Spleen (tissue), 11 donors: Measurements from ENCODE around the gene SNX33. TPM values are rescaled to one million over a fixed set of nuclear protein-coding genes. Genes with fewer than 3 reads are reported as not detected.
"Not testable (repeated sequence)": the region's sequence is repeated elsewhere in the genome, so short reads cannot be mapped to it uniquely, and the experiment has no call there.

Source experiments
- DNase-seq: peaks from one replicate; pipeline ENCODE4 v3.0.0-alpha.2; 2020
- H3K27ac ChIP-seq, 8 donors: fragments of 200-600 bp; sonication (generic) in 7 of 8; 1 replicate in 4 of 8; 2 replicates in 4 of 8; pipeline versions ENCODE4 v1.5.0 to v1.8.0; 2016 to 2021; ENCODE audit warnings: inconsistent platforms in 4 of 8, mild to moderate bottlenecking in 4 of 8, moderate library complexity in 1 of 8
- H3K27me3 ChIP-seq, 7 donors: fragments of 200-600 bp; sonication (generic) in 6 of 7; replicated peaks in 1 of 7; 1 replicate in 4 of 7; 2 replicates in 3 of 7; pipeline versions ENCODE4 v1.5.0 to v1.8.0; 2016 to 2021; ENCODE audit warnings: inconsistent platforms in 3 of 7, mild to moderate bottlenecking in 1 of 7
- H3K36me3 ChIP-seq, 6 donors: fragments of 200-600 bp; sonication (generic) in 5 of 6; 1 replicate in 4 of 6; 2 replicates in 2 of 6; pipeline versions ENCODE4 v1.5.0 to v1.8.0; 2016 to 2021; ENCODE audit warnings: inconsistent platforms in 2 of 6
- H3K4me1 ChIP-seq, 6 donors: fragments of 200-600 bp; sonication (generic) in 5 of 6; 1 replicate in 3 of 6; 2 replicates in 3 of 6; pipeline versions ENCODE4 v1.5.0 to v1.8.0; 2016 to 2021; ENCODE audit warnings: inconsistent platforms in 3 of 6
- H3K4me3 ChIP-seq, 8 donors: fragments of 200-600 bp; sonication (generic) in 7 of 8; 1 replicate in 4 of 8; 2 replicates in 4 of 8; pipeline versions ENCODE4 v1.5.0 to v1.8.0; 2016 to 2021; ENCODE audit warnings: inconsistent platforms in 4 of 8, mild to moderate bottlenecking in 4 of 8, moderate library complexity in 2 of 8
- H3K9me3 ChIP-seq, 8 donors: fragments of 200-600 bp; sonication (generic) in 7 of 8; 1 replicate in 4 of 8; 2 replicates in 4 of 8; pipeline versions ENCODE4 v1.5.0 to v1.8.0; 2016 to 2021; ENCODE audit warnings: inconsistent platforms in 4 of 8
- POLR2A ChIP-seq, 3 donors: fragments of 450-650 bp; IDR thresholded peaks; one replicate each; pipeline ENCODE4 v1.5.1; 2017; ENCODE audit warnings: antibody characterized with exemption in 3 of 3, mild to moderate bottlenecking in 1 of 3
- POLR2AphosphoS5 ChIP-seq, 3 donors: sonication (generic); formaldehyde crosslinking; IDR thresholded peaks; one replicate each; pipeline ENCODE4 v1.5.1; 2017; ENCODE audit warnings: antibody characterized with exemption in 3 of 3
- WGBS, 5 donors: extraction: QIAGEN DNeasy Blood & Tissue Kit in 3 of 5; methylation state at CpG; one replicate each; pipeline versions ENCODE4 v1.1.5 to v1.1.7; 2013 to 2018; 5-methylcytosine and 5-hydroxymethylcytosine counted together
- intact Hi-C: fragments of 100-400 bp; cut with DNase I; formaldehyde crosslinking; loops from one replicate; pipeline ENCODE4 v1.15.0; 2023; ENCODE audit warnings: low total_unique reads
- polyA plus RNA-seq, 3 donors: library from polyadenylated mRNA; stranded (reverse); fragments of 200-250 nt; gene quantifications; one replicate each; pipeline ENCODE4 v1.2.1, GENCODE V29; 2013
- total RNA-seq, 7 donors: library from RNA; depleted of rRNA in 3 of 7; stranded (reverse); fragments of >200 nt in 3 of 7; fragmentation: NEBNext Ultra II Directional in 4 of 7; extraction: Animal tissue kit (Norgen Biotek cat#: 25700) in 4 of 7; gene quantifications; one replicate each; pipeline versions ENCODE4 v1.1.0 to v1.2.1, GENCODE V29; 2016 to 2021
- TF ChIP-seq, protein P1 (sequence below), 11 experiments: fragments of 200-600 bp in 7 of 11; fragments of 450-650 bp in 4 of 11; sonication (generic) in 4 of 11; IDR thresholded peaks in 8 of 11; conservative IDR thresholded peaks in 3 of 11; 1 replicate in 7 of 11; 2 replicates in 4 of 11; pipeline versions ENCODE4 v1.4.0 to v1.8.0; 2016 to 2021; ENCODE audit warnings: antibody characterized with exemption in 11 of 11, inconsistent platforms in 4 of 11, mild to moderate bottlenecking in 1 of 11
- donor health status: healthy with polysubstance abuse.
- donor health status: DM: no; HTN: no; CAD: no; lungs with moderate emphysema.
- donor health status: DM: no; HTN: no; CAD: no.
- donor health status: Bipolar disorder and iron deficiency.
- donor health status: healthy.
- donor health status: DM: no; HTN: no; CAD: no.
- donor health status: DM: yes; HTN: yes; CAD: no.

SNX33 gene
- total and polyA plus RNA-seq, 10 donors: 4.3 to 22.8 (median 16.5) TPM

GRCh38 chr15:75625542-75626347 lies 22.0 kb upstream of the SNX33 start, which contains the start of gene SNUPN:
TSS of gene SNUPN (minus strand) at chr15:75625725. CDS start at chr15:75621051, 4,674 bp downstream.
- WGBS, 5 donors: 1 to 2% (median 1%) methylated on average over 31 to 47 of the region's 47 CpGs
- Histone ChIP-seq H3K36me3 (peaks cover 0 to 2% (median 0%) of the 10 kb centered on the region in 6 donors), H3K9me3 (no peaks in the 10 kb centered on the region), H3K27me3 (no peaks in the 10 kb centered on the region), H3K4me1 (peaks cover 1 to 61% (median 25%) of the 10 kb centered on the region in 6 donors), H3K27ac (peak within 1 kb of the TSS; percentile 92 to 97 (median 96)), H3K4me3 (peak within 1 kb of the TSS; percentile 74 to 98 (median 90))
- peak; percentile 98 for DNase-seq
- TF ChIP-seq, protein P1, sequence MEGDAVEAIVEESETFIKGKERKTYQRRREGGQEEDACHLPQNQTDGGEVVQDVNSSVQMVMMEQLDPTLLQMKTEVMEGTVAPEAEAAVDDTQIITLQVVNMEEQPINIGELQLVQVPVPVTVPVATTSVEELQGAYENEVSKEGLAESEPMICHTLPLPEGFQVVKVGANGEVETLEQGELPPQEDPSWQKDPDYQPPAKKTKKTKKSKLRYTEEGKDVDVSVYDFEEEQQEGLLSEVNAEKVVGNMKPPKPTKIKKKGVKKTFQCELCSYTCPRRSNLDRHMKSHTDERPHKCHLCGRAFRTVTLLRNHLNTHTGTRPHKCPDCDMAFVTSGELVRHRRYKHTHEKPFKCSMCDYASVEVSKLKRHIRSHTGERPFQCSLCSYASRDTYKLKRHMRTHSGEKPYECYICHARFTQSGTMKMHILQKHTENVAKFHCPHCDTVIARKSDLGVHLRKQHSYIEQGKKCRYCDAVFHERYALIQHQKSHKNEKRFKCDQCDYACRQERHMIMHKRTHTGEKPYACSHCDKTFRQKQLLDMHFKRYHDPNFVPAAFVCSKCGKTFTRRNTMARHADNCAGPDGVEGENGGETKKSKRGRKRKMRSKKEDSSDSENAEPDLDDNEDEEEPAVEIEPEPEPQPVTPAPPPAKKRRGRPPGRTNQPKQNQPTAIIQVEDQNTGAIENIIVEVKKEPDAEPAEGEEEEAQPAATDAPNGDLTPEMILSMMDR (IDR thresholded peaks at IDR 0.05 in 8 of 11, conservative IDR thresholded peaks at IDR 0.05 in 3 of 11): peak in 1 of 11 experiments; percentile 25
- TF ChIP-seq POLR2A (IDR thresholded peaks at IDR 0.05) (peak in 2 of 3 donors; percentile 33 to 40), POLR2AphosphoS5 (IDR thresholded peaks at IDR 0.05) (peak; percentile 91 to 92 (median 91))
- intact Hi-C loops: loop anchor here (10.0 kb wide), 1 partner anchor 251 kb away; no protein-coding TSS in a partner anchor

- H3K36me3 ChIP-seq: peaks cover 0 to 6% (median 0%) of the 10 kb centered on the region in 6 donors
- H3K4me1 ChIP-seq: peaks cover under 1 to 23% (median 12%) of the 10 kb centered on the region in 6 donors
- intact Hi-C loops: no loop called here
- H3K27ac ChIP-seq: no peak overlapping the region
- DNase-seq: peak; percentile 7
- H3K4me3 ChIP-seq: no peak overlapping the region
- H3K27me3 ChIP-seq: no peaks in the 10 kb centered on the region
- TF ChIP-seq POLR2AphosphoS5 (IDR thresholded peaks at IDR 0.05) (no peak), POLR2A (IDR thresholded peaks at IDR 0.05) (no peak)
- TF ChIP-seq, protein P1 (IDR thresholded peaks at IDR 0.05 in 8 of 11, conservative IDR thresholded peaks at IDR 0.05 in 3 of 11): no peak
- no peaks in the 10 kb centered on the region for H3K9me3 ChIP-seq
These were observed 15.8 kb upstream of the SNX33 start for GRCh38 chr15:75631935-75632334.

DNA sequence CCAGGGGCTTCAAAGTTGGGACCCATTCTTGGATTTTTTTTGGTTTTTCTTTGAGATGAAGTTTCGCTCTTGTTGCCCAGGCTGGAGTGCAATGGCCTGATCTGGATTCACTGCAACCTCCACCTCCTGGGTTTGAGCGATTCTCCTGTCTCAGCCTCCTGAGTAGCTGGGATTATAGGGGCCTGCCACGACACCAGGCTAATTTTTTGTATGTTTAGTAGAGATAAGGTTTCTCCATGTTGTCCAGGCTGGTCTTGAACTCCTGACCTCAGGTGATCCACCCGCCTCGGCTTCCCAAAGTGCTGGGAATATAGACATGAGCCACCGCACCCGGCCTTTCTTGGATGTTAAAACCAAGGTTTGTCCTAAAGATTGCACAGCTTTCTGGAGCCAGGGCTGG lies 13.8 kb upstream of the SNX33 start:
- intact Hi-C loops, H3K27ac ChIP-seq, H3K4me3 ChIP-seq, H3K27me3 ChIP-seq, H3K9me3 ChIP-seq: not testable (repeated sequence)
- WGBS, 5 donors: 91 to 96% (median 93%) methylated on average over 7 of the region's 7 CpGs
- peaks cover 20 to 36% (median 32%) of the 10 kb centered on the region in 6 donors for H3K4me1 ChIP-seq
- peak; percentile 27 for DNase-seq
- peaks cover 0 to 13% (median 0%) of the 10 kb centered on the region in 6 donors for H3K36me3 ChIP-seq

GRCh38 chr15:75636026-75636425 lies 11.7 kb upstream of the SNX33 start:
- 80 to 92% (median 85%) methylated on average over 6 of the region's 6 CpGs for WGBS, 5 donors
- Histone ChIP-seq H3K4me1 (peaks cover 21 to 52% (median 43%) of the 10 kb centered on the region in 6 donors), H3K27ac (no peak overlapping the region), H3K36me3 (peaks cover 0 to 13% (median 0%) of the 10 kb centered on the region in 6 donors), H3K27me3 (no peaks in the 10 kb centered on the region), H3K4me3 (no peak overlapping the region), H3K9me3 (no peaks in the 10 kb centered on the region)
- TF ChIP-seq POLR2AphosphoS5 (IDR thresholded peaks at IDR 0.05) (no peak), POLR2A (IDR thresholded peaks at IDR 0.05) (no peak)
- TF ChIP-seq, protein P1 (IDR thresholded peaks at IDR 0.05 in 8 of 11, conservative IDR thresholded peaks at IDR 0.05 in 3 of 11): no peak
- peak; percentile 25 for DNase-seq
- intact Hi-C loops: no loop called here
